Chondrocyte (in vitro differentiated cells): Measurements from ENCODE around the gene SLC6A6. TPM values are rescaled to one million over a fixed set of nuclear protein-coding genes. Genes with fewer than 3 reads are reported as not detected.

Source experiments
- DNase-seq: peaks from one replicate; pipeline ENCODE4 v3.0.0; 2021; ENCODE audit warnings: mixed read lengths, low spot score
- H3K27ac Mint-ChIP-seq: one replicate; pipeline ENCODE4 v1.8.0; 2021; ENCODE audit warnings: mild to moderate bottlenecking, moderate library complexity, mixed read lengths; ENCODE audit not compliant: unreplicated experiment
- H3K27me3 Mint-ChIP-seq: 2 replicates; pipeline ENCODE4 v1.8.0; 2021; ENCODE audit warnings: low read depth, mixed read lengths
- H3K36me3 Mint-ChIP-seq: 2 replicates; pipeline ENCODE4 v1.8.0; 2021; ENCODE audit warnings: low read depth, mixed read lengths
- H3K4me1 Mint-ChIP-seq: 2 replicates; pipeline ENCODE4 v1.8.0; 2021; ENCODE audit warnings: low read depth, mild to moderate bottlenecking, mixed read lengths
- H3K4me3 Mint-ChIP-seq: one replicate; pipeline ENCODE4 v1.8.0; 2021; ENCODE audit warnings: mild to moderate bottlenecking, moderate library complexity, mixed read lengths; ENCODE audit not compliant: unreplicated experiment
- H3K9me3 Mint-ChIP-seq: 2 replicates; pipeline ENCODE4 v1.8.0; 2021; ENCODE audit warnings: low read depth, mixed read lengths
- total RNA-seq: library from RNA; stranded (reverse); gene quantifications from 3 replicates; pipeline ENCODE4 v1.2.1, GENCODE V29; 2021
- TF ChIP-seq, protein P1 (sequence below): fragments of 200-600 bp; sonication (generic); IDR thresholded peaks from 2 replicates; pipeline ENCODE4 v1.5.0; 2021; ENCODE audit warnings: antibody characterized with exemption, mild to moderate bottlenecking, moderate library complexity

The SLC6A6 gene
- total RNA-seq, 1 donor from 2014 or later = 46.0 TPM

DNA sequence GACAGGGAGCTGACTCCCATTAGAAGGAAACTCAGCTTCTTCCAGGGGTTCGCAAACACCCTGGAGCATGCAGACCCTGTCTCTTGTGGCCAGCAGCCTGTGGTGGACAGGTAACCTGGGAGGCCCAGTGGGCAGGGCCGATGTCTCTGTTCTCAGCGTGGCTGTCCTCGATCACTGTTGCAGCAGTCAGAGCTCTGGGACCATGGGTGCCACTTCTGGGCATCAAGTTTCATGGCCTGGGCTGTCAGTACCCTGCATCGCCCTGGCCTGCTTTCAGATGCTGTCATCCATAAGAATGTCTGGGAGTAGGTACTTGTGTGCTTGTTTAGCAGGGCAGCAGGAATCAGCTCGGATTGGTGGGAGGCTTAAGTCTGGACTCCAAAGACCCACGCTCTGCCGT, 54.4 kb downstream of the SLC6A6 start:
- peaks cover 60% of the 10 kb centered on the region for H3K4me1 Mint-ChIP-seq
- H3K4me3 Mint-ChIP-seq = no peak overlapping the region
- H3K36me3 Mint-ChIP-seq = peaks cover 6% of the 10 kb centered on the region
- no peaks in the 10 kb centered on the region for H3K9me3 Mint-ChIP-seq
- TF ChIP-seq, protein P1, sequence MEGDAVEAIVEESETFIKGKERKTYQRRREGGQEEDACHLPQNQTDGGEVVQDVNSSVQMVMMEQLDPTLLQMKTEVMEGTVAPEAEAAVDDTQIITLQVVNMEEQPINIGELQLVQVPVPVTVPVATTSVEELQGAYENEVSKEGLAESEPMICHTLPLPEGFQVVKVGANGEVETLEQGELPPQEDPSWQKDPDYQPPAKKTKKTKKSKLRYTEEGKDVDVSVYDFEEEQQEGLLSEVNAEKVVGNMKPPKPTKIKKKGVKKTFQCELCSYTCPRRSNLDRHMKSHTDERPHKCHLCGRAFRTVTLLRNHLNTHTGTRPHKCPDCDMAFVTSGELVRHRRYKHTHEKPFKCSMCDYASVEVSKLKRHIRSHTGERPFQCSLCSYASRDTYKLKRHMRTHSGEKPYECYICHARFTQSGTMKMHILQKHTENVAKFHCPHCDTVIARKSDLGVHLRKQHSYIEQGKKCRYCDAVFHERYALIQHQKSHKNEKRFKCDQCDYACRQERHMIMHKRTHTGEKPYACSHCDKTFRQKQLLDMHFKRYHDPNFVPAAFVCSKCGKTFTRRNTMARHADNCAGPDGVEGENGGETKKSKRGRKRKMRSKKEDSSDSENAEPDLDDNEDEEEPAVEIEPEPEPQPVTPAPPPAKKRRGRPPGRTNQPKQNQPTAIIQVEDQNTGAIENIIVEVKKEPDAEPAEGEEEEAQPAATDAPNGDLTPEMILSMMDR = no peak
- no peak overlapping the region for H3K27ac Mint-ChIP-seq
- H3K27me3 Mint-ChIP-seq = no peaks in the 10 kb centered on the region
- no peak for DNase-seq

DNA sequence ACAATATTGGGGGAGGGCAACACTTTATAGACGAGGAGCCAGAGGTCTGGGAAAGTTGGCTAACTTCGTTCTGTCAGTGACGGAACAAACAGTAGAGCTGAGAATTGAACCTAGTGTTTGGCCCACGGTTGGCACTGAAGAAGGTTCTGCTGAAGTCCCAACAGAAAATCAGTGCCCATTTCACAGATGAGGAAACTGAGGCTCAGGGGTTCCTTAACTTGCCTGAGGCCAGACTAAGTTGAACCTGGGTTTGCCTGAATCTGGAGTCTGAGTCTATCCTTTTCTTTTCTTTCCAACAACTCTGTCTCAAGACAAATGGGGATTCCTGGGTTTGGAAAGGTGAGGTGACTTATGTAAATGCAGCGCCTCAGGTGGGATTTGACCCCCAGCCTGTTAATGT, 55.1 kb downstream of the SLC6A6 start:
- H3K27me3 Mint-ChIP-seq = no peaks in the 10 kb centered on the region
- TF ChIP-seq, protein P1 = no peak
- H3K4me1 Mint-ChIP-seq = peaks cover 53% of the 10 kb centered on the region
- H3K36me3 Mint-ChIP-seq = peaks cover 6% of the 10 kb centered on the region
- no peak overlapping the region for H3K27ac Mint-ChIP-seq
- no peak overlapping the region for H3K4me3 Mint-ChIP-seq
- no peaks in the 10 kb centered on the region for H3K9me3 Mint-ChIP-seq
- no peak for DNase-seq

DNA sequence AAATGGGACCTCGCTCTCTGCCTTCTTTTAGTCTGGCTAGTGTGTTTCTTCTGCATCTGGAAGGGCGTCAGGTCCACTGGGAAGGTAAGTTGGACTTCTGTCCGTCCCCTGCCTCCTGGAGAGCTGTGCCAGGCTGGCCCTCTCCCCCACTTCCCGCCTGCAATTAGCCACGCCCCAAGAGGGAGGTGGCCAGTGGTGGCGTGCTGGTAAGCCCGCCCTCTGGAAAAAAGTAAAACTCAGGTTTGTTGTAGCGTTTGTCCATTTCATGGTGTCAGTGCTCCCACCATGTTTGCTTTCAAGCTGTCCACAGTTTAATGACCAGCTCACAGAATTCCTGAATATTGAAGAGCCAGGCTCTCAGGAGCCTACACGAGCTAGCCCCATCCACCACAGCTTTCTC, 55.6 kb downstream of the SLC6A6 start:
- Mint-ChIP-seq H3K27ac (no peak overlapping the region), H3K9me3 (no peaks in the 10 kb centered on the region), H3K4me1 (peaks cover 48% of the 10 kb centered on the region), H3K27me3 (no peaks in the 10 kb centered on the region), H3K36me3 (peaks cover 9% of the 10 kb centered on the region), H3K4me3 (no peak overlapping the region)
- DNase-seq = no peak
- TF ChIP-seq, protein P1 = no peak

DNA sequence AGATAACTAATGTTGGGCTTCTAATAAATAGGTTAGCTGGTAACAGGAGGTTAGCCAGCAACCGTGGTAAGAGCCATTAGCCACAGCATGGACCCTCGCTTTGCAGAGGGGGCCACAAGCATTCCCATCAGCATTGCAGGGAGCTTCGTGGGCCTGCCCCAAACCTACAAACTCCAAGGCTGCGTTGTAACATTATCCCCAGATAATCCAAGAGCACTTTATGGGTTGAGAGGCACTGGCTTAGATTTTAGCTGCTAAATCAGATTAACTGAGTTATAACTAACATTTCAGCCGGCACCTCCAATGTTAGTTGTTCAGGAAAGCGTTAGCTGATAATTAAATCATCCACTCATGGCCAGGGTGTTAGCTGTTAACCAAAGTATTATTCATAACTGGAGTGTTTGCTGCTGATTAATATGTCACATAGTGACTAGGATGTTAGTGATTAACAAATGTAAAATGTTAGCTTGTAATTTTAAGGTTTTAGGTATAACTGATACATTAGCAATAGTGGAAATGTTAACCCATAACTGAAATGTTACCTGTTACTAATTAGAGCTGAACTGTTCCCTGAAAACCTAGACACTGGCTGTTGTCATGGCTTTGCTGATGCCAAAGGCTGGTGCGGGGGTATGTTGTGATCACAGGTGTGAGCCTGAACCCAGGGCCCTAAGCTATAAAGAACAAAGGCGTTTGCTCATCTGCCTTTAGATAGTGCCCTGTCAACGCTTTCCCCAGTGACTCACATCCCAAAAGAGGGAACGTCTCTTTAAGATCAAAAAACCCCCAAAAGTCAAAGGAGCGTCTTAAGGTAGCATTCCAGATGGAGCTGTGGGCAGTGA, 56.2 kb downstream of the SLC6A6 start:
- Mint-ChIP-seq H3K4me1 (peaks cover 41% of the 10 kb centered on the region), H3K27me3 (no peaks in the 10 kb centered on the region), H3K36me3 (peaks cover 11% of the 10 kb centered on the region), H3K4me3 (no peak overlapping the region), H3K27ac (no peak overlapping the region), H3K9me3 (no peaks in the 10 kb centered on the region)
- DNase-seq = no peak
- TF ChIP-seq, protein P1 = no peak

DNA sequence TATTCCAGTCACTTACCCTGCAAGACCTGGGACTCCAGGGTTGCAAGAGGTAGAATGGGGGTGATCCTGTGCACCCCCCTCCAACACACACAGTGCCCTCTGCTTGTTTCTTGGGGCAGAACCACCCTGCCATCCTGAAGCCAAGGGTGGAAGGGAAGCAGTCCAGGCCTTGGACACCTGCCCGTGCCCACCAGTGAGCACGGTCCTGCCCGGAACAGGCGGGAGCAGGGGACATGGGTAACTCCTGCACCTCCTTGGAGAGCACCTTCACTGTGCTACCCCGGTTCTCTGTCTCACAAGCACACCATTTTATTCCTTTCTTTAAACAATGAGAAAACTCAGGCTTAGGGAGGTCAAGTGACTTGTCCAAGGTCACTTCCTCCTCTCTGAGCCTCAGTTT, 57.0 kb downstream of the SLC6A6 start:
- TF ChIP-seq, protein P1 = no peak
- Mint-ChIP-seq H3K4me1 (peaks cover 34% of the 10 kb centered on the region), H3K27ac (no peak overlapping the region), H3K36me3 (peaks cover 11% of the 10 kb centered on the region), H3K27me3 (no peaks in the 10 kb centered on the region), H3K9me3 (no peaks in the 10 kb centered on the region), H3K4me3 (no peak overlapping the region)
- no peak for DNase-seq
